NCI-H69 (cell line): ENCODE data around the gene PAN3.

ENCODE experiments used
- DNase-seq: peaks from one replicate; lab custom pipeline; 2025; lab: John Stamatoyannopoulos, UW

Gene PAN3

GRCh38 chr13:28219408-28220099 lies 81.2 kb downstream of the PAN3 start:
- DNase-seq, result no peak

GRCh38 chr13:28220166-28220565 lies 81.8 kb downstream of the PAN3 start:
- no peak for DNase-seq

- no peak for DNase-seq
These were observed 91.4 kb downstream of the PAN3 start for GRCh38 chr13:28229522-28230411.

GRCh38 chr13:28231642-28232041 lies 93.3 kb downstream of the PAN3 start:
- no peak for DNase-seq

GRCh38 chr13:28237944-28238343 lies 99.6 kb downstream of the PAN3 start:
- no peak for DNase-seq

- no peak for DNase-seq
These were observed 101.0 kb downstream of the PAN3 start for GRCh38 chr13:28239374-28239773.

GRCh38 chr13:28245465-28245864 lies 107.1 kb downstream of the PAN3 start:
- DNase-seq, result no peak

- DNase-seq, result no peak
These were observed 108.5 kb downstream of the PAN3 start for GRCh38 chr13:28246891-28247290.

GRCh38 chr13:28248080-28248479 lies 109.7 kb downstream of the PAN3 start:
- DNase-seq, result no peak

- DNase-seq, result no peak
These were observed 112.2 kb downstream of the PAN3 start for GRCh38 chr13:28250542-28250941.

- no peak for DNase-seq
These were observed 113.1 kb downstream of the PAN3 start for GRCh38 chr13:28251466-28251865.

GRCh38 chr13:28252547-28252946 lies 114.2 kb downstream of the PAN3 start:
- no peak for DNase-seq

GRCh38 chr13:28257305-28257704 lies 119.0 kb downstream of the PAN3 start:
- DNase-seq, result no peak

- no peak for DNase-seq
These were observed 120.1 kb downstream of the PAN3 start for GRCh38 chr13:28258417-28258816.

- DNase-seq, result no peak
These were observed 129.2 kb downstream of the PAN3 start for GRCh38 chr13:28267497-28267896.

GRCh38 chr13:28268800-28269223 lies 130.5 kb downstream of the PAN3 start:
- DNase-seq, result no peak

GRCh38 chr13:28271056-28271840 lies 132.9 kb downstream of the PAN3 start:
- DNase-seq, result no peak

GRCh38 chr13:28273919-28274318 lies 135.6 kb downstream of the PAN3 start:
- no peak for DNase-seq

- no peak for DNase-seq
These were observed 144.1 kb downstream of the PAN3 start for GRCh38 chr13:28282451-28282850.

GRCh38 chr13:28283600-28283999 lies 145.3 kb downstream of the PAN3 start:
- no peak for DNase-seq

GRCh38 chr13:28286263-28286662 lies 147.9 kb downstream of the PAN3 start:
- DNase-seq, result no peak

GRCh38 chr13:28297341-28297740 lies 159.0 kb downstream of the PAN3 start:
- no peak for DNase-seq

GRCh38 chr13:28299916-28300315 lies 161.6 kb downstream of the PAN3 start:
- no peak for DNase-seq
